Measurements from ENCODE around the gene EGFLAM. TPM values are rescaled to one million over a fixed set of nuclear protein-coding genes. Genes with fewer than 3 reads are reported as not detected.

Gene EGFLAM
- polyA plus RNA-seq, 1 experiment, result 16.4 TPM

GRCh38 chr5:38448568-38449350 lies 190.4 kb downstream of the EGFLAM start:
- CTCF ChIA-PET, result interaction anchor here (4.1 kb wide), 1 partner anchor 360 kb away, joined by 50 read pairs; no protein-coding TSS in a partner anchor
- H3K27ac ChIP-seq (ENCODE audit: low read depth, low read length), result no peak overlapping the region
- no peak for TF ChIP-seq CTCF (IDR thresholded peaks at IDR 0.05; ENCODE audit: low read depth, low read length)
- H3K4me3 ChIP-seq (ENCODE audit: low read depth, low read length), result no peak overlapping the region
- POLR2A ChIA-PET, result no interaction called here
- no peak for DNase-seq (ENCODE audit: low read depth, low spot score)
- H3K27me3 ChIP-seq (ENCODE audit: control insufficient read depth, insufficient read depth, low read length), result peaks cover 2% of the 10 kb centered on the region
- H3K9me3 ChIP-seq (ENCODE audit: control insufficient read depth, insufficient read depth, low read length), result no peaks in the 10 kb centered on the region

GRCh38 chr5:38450627-38451026 lies 192.3 kb downstream of the EGFLAM start:
- Histone ChIP-seq H3K4me3 (ENCODE audit: low read depth, low read length) (no peak overlapping the region), H3K9me3 (ENCODE audit: control insufficient read depth, insufficient read depth, low read length) (no peaks in the 10 kb centered on the region), H3K27ac (ENCODE audit: low read depth, low read length) (no peak overlapping the region), H3K27me3 (ENCODE audit: control insufficient read depth, insufficient read depth, low read length) (peaks cover 2% of the 10 kb centered on the region)
- ChIA-PET CTCF (interaction anchor here (1.3 to 4.3 kb wide), 2 partner anchors 9 kb away, joined by 8 to 35 read pairs; no protein-coding TSS in a partner anchor), POLR2A (no interaction called here)
- no peak for TF ChIP-seq CTCF (IDR thresholded peaks at IDR 0.05; ENCODE audit: low read depth, low read length)
- DNase-seq (ENCODE audit: low read depth, low spot score), result no peak

- no peak for TF ChIP-seq CTCF (IDR thresholded peaks at IDR 0.05; ENCODE audit: low read depth, low read length)
- CTCF ChIA-PET, result interaction anchor here (4.3 kb wide), 1 partner anchor 10 kb away, joined by 35 read pairs; no protein-coding TSS in a partner anchor
- DNase-seq (ENCODE audit: low read depth, low spot score), result no peak
Observed at GRCh38 chr5:38451074-38451725, 192.8 kb downstream of the EGFLAM start.

GRCh38 chr5:38452201-38452600 lies 193.8 kb downstream of the EGFLAM start:
- Histone ChIP-seq H3K27ac (ENCODE audit: low read depth, low read length) (no peak overlapping the region), H3K27me3 (ENCODE audit: control insufficient read depth, insufficient read depth, low read length) (peaks cover 2% of the 10 kb centered on the region), H3K4me3 (ENCODE audit: low read depth, low read length) (no peak overlapping the region), H3K9me3 (ENCODE audit: control insufficient read depth, insufficient read depth, low read length) (no peaks in the 10 kb centered on the region)
- POLR2A ChIA-PET, result no interaction called here
- CTCF ChIA-PET, result interaction anchor here (0.7 to 4.3 kb wide), 3 partner anchors 11 to 387 kb away, joined by 3 to 35 read pairs (median 10); no protein-coding TSS in a partner anchor
- TF ChIP-seq CTCF (IDR thresholded peaks at IDR 0.05; ENCODE audit: low read depth, low read length), result no peak
- no peak for DNase-seq (ENCODE audit: low read depth, low spot score)

More at GRCh38 chr5:38451074-38451725, 192.8 kb downstream of the EGFLAM start:
- H3K4me3 ChIP-seq (ENCODE audit: low read depth, low read length), result no peak overlapping the region
- H3K27me3 ChIP-seq (ENCODE audit: control insufficient read depth, insufficient read depth, low read length), result peaks cover 2% of the 10 kb centered on the region
- H3K9me3 ChIP-seq (ENCODE audit: control insufficient read depth, insufficient read depth, low read length), result no peaks in the 10 kb centered on the region
- POLR2A ChIA-PET, result no interaction called here
- no peak overlapping the region for H3K27ac ChIP-seq (ENCODE audit: low read depth, low read length)

GRCh38 chr5:38453506-38453905 lies 195.1 kb downstream of the EGFLAM start:
- Histone ChIP-seq H3K27ac (ENCODE audit: low read depth, low read length) (no peak overlapping the region), H3K27me3 (ENCODE audit: control insufficient read depth, insufficient read depth, low read length) (peaks cover 2% of the 10 kb centered on the region), H3K9me3 (ENCODE audit: control insufficient read depth, insufficient read depth, low read length) (no peaks in the 10 kb centered on the region), H3K4me3 (ENCODE audit: low read depth, low read length) (no peak overlapping the region)
- no peak for TF ChIP-seq CTCF (IDR thresholded peaks at IDR 0.05; ENCODE audit: low read depth, low read length)
- ChIA-PET POLR2A (no interaction called here), CTCF (interaction anchor here (1.7 to 4.3 kb wide), 2 partner anchors 12 to 356 kb away, joined by 10 to 35 read pairs; no protein-coding TSS in a partner anchor)
- DNase-seq (ENCODE audit: low read depth, low spot score), result no peak

Data from AG04450 (cell line).